ENCODE measurements around the gene MEGF11.

The MEGF11 gene

GRCh38 chr15:65918357-65918920 is 335.1 kb downstream of the MEGF11 start (continued):
- no peak for TF ChIP-seq TOX (CRISPR knock-in tag; IDR thresholded peaks at IDR 0.05; ENCODE audit: borderline replicate concordance)
- no peak for TF ChIP-seq ISL1 (CRISPR knock-in tag; IDR thresholded peaks at IDR 0.05)
- no peak for TF ChIP-seq ZFP3 (CRISPR knock-in tag; IDR thresholded peaks at IDR 0.05)
- TF ChIP-seq ZC3H10 (CRISPR knock-in tag; IDR thresholded peaks at IDR 0.05) = no peak
- TF ChIP-seq, protein P1, sequence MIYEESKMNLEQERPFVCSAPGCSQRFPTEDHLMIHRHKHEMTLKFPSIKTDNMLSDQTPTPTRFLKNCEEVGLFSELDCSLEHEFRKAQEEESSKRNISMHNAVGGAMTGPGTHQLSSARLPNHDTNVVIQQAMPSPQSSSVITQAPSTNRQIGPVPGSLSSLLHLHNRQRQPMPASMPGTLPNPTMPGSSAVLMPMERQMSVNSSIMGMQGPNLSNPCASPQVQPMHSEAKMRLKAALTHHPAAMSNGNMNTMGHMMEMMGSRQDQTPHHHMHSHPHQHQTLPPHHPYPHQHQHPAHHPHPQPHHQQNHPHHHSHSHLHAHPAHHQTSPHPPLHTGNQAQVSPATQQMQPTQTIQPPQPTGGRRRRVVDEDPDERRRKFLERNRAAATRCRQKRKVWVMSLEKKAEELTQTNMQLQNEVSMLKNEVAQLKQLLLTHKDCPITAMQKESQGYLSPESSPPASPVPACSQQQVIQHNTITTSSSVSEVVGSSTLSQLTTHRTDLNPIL (CRISPR knock-in tag; IDR thresholded peaks at IDR 0.05; ENCODE audit: low read depth) = no peak
- no peak for TF ChIP-seq ZNF565 (CRISPR knock-in tag; conservative IDR thresholded peaks at IDR 0.05; ENCODE audit: low read depth)
- TF ChIP-seq, protein P2, sequence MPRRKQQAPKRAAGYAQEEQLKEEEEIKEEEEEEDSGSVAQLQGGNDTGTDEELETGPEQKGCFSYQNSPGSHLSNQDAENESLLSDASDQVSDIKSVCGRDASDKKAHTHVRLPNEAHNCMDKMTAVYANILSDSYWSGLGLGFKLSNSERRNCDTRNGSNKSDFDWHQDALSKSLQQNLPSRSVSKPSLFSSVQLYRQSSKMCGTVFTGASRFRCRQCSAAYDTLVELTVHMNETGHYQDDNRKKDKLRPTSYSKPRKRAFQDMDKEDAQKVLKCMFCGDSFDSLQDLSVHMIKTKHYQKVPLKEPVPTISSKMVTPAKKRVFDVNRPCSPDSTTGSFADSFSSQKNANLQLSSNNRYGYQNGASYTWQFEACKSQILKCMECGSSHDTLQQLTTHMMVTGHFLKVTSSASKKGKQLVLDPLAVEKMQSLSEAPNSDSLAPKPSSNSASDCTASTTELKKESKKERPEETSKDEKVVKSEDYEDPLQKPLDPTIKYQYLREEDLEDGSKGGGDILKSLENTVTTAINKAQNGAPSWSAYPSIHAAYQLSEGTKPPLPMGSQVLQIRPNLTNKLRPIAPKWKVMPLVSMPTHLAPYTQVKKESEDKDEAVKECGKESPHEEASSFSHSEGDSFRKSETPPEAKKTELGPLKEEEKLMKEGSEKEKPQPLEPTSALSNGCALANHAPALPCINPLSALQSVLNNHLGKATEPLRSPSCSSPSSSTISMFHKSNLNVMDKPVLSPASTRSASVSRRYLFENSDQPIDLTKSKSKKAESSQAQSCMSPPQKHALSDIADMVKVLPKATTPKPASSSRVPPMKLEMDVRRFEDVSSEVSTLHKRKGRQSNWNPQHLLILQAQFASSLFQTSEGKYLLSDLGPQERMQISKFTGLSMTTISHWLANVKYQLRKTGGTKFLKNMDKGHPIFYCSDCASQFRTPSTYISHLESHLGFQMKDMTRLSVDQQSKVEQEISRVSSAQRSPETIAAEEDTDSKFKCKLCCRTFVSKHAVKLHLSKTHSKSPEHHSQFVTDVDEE (CRISPR knock-in tag; IDR thresholded peaks at IDR 0.05) = no peak
- no peak for TF ChIP-seq RARB (CRISPR knock-in tag; IDR thresholded peaks at IDR 0.05)
- no peak for TF ChIP-seq TCF4 (CRISPR knock-in tag; IDR thresholded peaks at IDR 0.05; ENCODE audit: borderline replicate concordance)
- TF ChIP-seq PPARA (CRISPR knock-in tag; IDR thresholded peaks at IDR 0.05; ENCODE audit: borderline replicate concordance) = no peak

- no peak for ATAC-seq
- TF ChIP-seq ARNTL (CRISPR knock-in tag; IDR thresholded peaks at IDR 0.05; ENCODE audit: borderline replicate concordance, low read depth) = no peak
- no peak for TF ChIP-seq ZFP3 (CRISPR knock-in tag; IDR thresholded peaks at IDR 0.05)
- no peak for TF ChIP-seq ZC3H10 (CRISPR knock-in tag; IDR thresholded peaks at IDR 0.05)
- TF ChIP-seq TOX (CRISPR knock-in tag; IDR thresholded peaks at IDR 0.05; ENCODE audit: borderline replicate concordance) = no peak
- TF ChIP-seq, protein P3, sequence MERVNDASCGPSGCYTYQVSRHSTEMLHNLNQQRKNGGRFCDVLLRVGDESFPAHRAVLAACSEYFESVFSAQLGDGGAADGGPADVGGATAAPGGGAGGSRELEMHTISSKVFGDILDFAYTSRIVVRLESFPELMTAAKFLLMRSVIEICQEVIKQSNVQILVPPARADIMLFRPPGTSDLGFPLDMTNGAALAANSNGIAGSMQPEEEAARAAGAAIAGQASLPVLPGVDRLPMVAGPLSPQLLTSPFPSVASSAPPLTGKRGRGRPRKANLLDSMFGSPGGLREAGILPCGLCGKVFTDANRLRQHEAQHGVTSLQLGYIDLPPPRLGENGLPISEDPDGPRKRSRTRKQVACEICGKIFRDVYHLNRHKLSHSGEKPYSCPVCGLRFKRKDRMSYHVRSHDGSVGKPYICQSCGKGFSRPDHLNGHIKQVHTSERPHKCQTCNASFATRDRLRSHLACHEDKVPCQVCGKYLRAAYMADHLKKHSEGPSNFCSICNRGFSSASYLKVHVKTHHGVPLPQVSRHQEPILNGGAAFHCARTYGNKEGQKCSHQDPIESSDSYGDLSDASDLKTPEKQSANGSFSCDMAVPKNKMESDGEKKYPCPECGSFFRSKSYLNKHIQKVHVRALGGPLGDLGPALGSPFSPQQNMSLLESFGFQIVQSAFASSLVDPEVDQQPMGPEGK (CRISPR knock-in tag; IDR thresholded peaks at IDR 0.05; ENCODE audit: borderline replicate concordance) = no peak
Observed at GRCh38 chr15:65917936-65918335, 335.6 kb downstream of the MEGF11 start.

GRCh38 chr15:65917407-65917756 is 336.2 kb downstream of the MEGF11 start:
- ATAC-seq = no peak
- TF ChIP-seq SNAI2 (CRISPR knock-in tag; IDR thresholded peaks at IDR 0.05) = no peak
- no peak for TF ChIP-seq ZC3H10 (CRISPR knock-in tag; IDR thresholded peaks at IDR 0.05)
- TF ChIP-seq ZFP30 (CRISPR knock-in tag; IDR thresholded peaks at IDR 0.05) = no peak
- no peak for TF ChIP-seq PPARA (CRISPR knock-in tag; IDR thresholded peaks at IDR 0.05; ENCODE audit: borderline replicate concordance)
- no peak for TF ChIP-seq ZNF565 (CRISPR knock-in tag; conservative IDR thresholded peaks at IDR 0.05; ENCODE audit: low read depth)
- TF ChIP-seq, protein P4, sequence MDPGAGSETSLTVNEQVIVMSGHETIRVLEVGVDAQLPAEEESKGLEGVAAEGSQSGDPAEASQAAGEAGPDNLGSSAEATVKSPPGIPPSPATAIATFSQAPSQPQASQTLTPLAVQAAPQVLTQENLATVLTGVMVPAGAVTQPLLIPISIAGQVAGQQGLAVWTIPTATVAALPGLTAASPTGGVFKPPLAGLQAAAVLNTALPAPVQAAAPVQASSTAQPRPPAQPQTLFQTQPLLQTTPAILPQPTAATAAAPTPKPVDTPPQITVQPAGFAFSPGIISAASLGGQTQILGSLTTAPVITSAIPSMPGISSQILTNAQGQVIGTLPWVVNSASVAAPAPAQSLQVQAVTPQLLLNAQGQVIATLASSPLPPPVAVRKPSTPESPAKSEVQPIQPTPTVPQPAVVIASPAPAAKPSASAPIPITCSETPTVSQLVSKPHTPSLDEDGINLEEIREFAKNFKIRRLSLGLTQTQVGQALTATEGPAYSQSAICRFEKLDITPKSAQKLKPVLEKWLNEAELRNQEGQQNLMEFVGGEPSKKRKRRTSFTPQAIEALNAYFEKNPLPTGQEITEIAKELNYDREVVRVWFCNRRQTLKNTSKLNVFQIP (CRISPR knock-in tag; IDR thresholded peaks at IDR 0.05; ENCODE audit: borderline replicate concordance, low read depth) = no peak
- TF ChIP-seq ARNTL (CRISPR knock-in tag; IDR thresholded peaks at IDR 0.05; ENCODE audit: borderline replicate concordance, low read depth) = no peak
- TF ChIP-seq ZNF70 (CRISPR knock-in tag; IDR thresholded peaks at IDR 0.05) = no peak
- TF ChIP-seq ZFP3 (CRISPR knock-in tag; IDR thresholded peaks at IDR 0.05) = no peak
- TF ChIP-seq GLIS3 (CRISPR knock-in tag; IDR thresholded peaks at IDR 0.05) = no peak
- no peak for TF ChIP-seq TOX (CRISPR knock-in tag; IDR thresholded peaks at IDR 0.05; ENCODE audit: borderline replicate concordance)
- TF ChIP-seq RARB (CRISPR knock-in tag; IDR thresholded peaks at IDR 0.05) = no peak
- no peak for TF ChIP-seq OSR1 (CRISPR knock-in tag; IDR thresholded peaks at IDR 0.05)
- TF ChIP-seq, protein P1 (CRISPR knock-in tag; IDR thresholded peaks at IDR 0.05; ENCODE audit: low read depth) = no peak
- TF ChIP-seq BACH2 (CRISPR knock-in tag; IDR thresholded peaks at IDR 0.05; ENCODE audit: borderline replicate concordance) = no peak
- TF ChIP-seq, protein P5, sequence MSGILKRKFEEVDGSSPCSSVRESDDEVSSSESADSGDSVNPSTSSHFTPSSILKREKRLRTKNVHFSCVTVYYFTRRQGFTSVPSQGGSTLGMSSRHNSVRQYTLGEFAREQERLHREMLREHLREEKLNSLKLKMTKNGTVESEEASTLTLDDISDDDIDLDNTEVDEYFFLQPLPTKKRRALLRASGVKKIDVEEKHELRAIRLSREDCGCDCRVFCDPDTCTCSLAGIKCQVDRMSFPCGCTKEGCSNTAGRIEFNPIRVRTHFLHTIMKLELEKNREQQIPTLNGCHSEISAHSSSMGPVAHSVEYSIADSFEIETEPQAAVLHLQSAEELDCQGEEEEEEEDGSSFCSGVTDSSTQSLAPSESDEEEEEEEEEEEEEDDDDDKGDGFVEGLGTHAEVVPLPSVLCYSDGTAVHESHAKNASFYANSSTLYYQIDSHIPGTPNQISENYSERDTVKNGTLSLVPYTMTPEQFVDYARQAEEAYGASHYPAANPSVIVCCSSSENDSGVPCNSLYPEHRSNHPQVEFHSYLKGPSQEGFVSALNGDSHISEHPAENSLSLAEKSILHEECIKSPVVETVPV (CRISPR knock-in tag; IDR thresholded peaks at IDR 0.05) = no peak
- no peak for TF ChIP-seq ISL1 (CRISPR knock-in tag; IDR thresholded peaks at IDR 0.05)
